Endometrial microvascular endothelial cells (primary cell): ENCODE data around the gene SSX4B. TPM values are rescaled to one million over a fixed set of nuclear protein-coding genes. Genes with fewer than 3 reads are reported as not detected.
"Not testable (repeated sequence)": the region's sequence is repeated elsewhere in the genome, so short reads cannot be mapped to it uniquely, and the experiment has no call there.

Experiments
- in situ Hi-C: cut with HindIII; loops from 2 replicates; pipeline ENCODE4 v1.10.0; 2017; ENCODE audit warnings: low sequenced_read_pairs, low pct_unique_long_range_greater_than_20kb; ENCODE audit errors: inconsistent ontology term
- total RNA-seq: library from RNA; depleted of rRNA; stranded (reverse); fragments of >200 nt; gene quantifications from one replicate; pipeline ENCODE4 v1.2.3, GENCODE V29; 2015; ENCODE audit errors: inconsistent ontology term

SSX4B gene
- not detected for total RNA-seq

- in situ Hi-C loops = not testable (repeated sequence)
These were observed at the start of gene SSX4B for GRCh38 chrX:48411860-48412259. Gene SSX4B (minus strand): TSS chrX:48411960. CDS start chrX:48411372, 588 bp downstream.

- in situ Hi-C loops = no loop called here
These were observed 48.8 kb upstream of the SSX4B start for GRCh38 chrX:48460606-48461005.

GRCh38 chrX:48460031-48460430 lies 48.3 kb upstream of the SSX4B start:
- in situ Hi-C loops = no loop called here

- in situ Hi-C loops = no loop called here
These were observed 47.7 kb upstream of the SSX4B start for GRCh38 chrX:48459483-48459882.

GRCh38 chrX:48458711-48459110 lies 47.0 kb upstream of the SSX4B start:
- in situ Hi-C loops = no loop called here

- in situ Hi-C loops = no loop called here
These were observed 45.0 kb upstream of the SSX4B start for GRCh38 chrX:48456628-48457331.

- in situ Hi-C loops = no loop called here
These were observed 39.9 kb upstream of the SSX4B start for GRCh38 chrX:48451708-48452107.

GRCh38 chrX:48450076-48450475 lies 38.3 kb upstream of the SSX4B start:
- in situ Hi-C loops = no loop called here

- in situ Hi-C loops = not testable (repeated sequence)
These were observed 35.4 kb upstream of the SSX4B start for GRCh38 chrX:48447201-48447600.

- in situ Hi-C loops = not testable (repeated sequence)
These were observed 22.0 kb upstream of the SSX4B start for GRCh38 chrX:48433713-48434112.

GRCh38 chrX:48430166-48430565 lies 18.4 kb upstream of the SSX4B start:
- in situ Hi-C loops = not testable (repeated sequence)

- in situ Hi-C loops = not testable (repeated sequence)
These were observed 17.8 kb upstream of the SSX4B start for GRCh38 chrX:48429606-48430005.

GRCh38 chrX:48427027-48427716 lies 15.4 kb upstream of the SSX4B start:
- in situ Hi-C loops = not testable (repeated sequence)

GRCh38 chrX:48397825-48398224 lies 13.9 kb downstream of the SSX4B start:
- in situ Hi-C loops = not testable (repeated sequence)

GRCh38 chrX:48396931-48397330 lies 14.8 kb downstream of the SSX4B start:
- in situ Hi-C loops = not testable (repeated sequence)

- in situ Hi-C loops = not testable (repeated sequence)
These were observed 28.5 kb downstream of the SSX4B start, which contains the start of gene SSX4 for GRCh38 chrX:48383239-48383638. Gene SSX4 (plus strand): TSS chrX:48383539. CDS start chrX:48384054, 515 bp downstream.

- in situ Hi-C loops = not testable (repeated sequence)
These were observed 41.4 kb downstream of the SSX4B start for GRCh38 chrX:48370408-48370807.

GRCh38 chrX:48367717-48368408 lies 43.9 kb downstream of the SSX4B start:
- in situ Hi-C loops = not testable (repeated sequence)

GRCh38 chrX:48359281-48359680 lies 52.5 kb downstream of the SSX4B start:
- in situ Hi-C loops = not testable (repeated sequence)

- in situ Hi-C loops = no loop called here
These were observed 54.1 kb downstream of the SSX4B start for GRCh38 chrX:48357681-48358080.
